GM12801 (cell line): ENCODE data around the gene BANF1.

Experiments used
- CTCF ChIP-seq: IDR thresholded peaks from one replicate; pipeline ENCODE4 v1.5.1; 2011; ENCODE audit warnings: control low read depth; ENCODE audit not compliant: insufficient read length; ENCODE audit errors: extremely low read depth

The BANF1 gene

GRCh38 chr11:65962141-65962564, 40.1 kb upstream of the BANF1 start:
- TF ChIP-seq CTCF = no peak

- TF ChIP-seq CTCF = no peak
Measured at GRCh38 chr11:65964906-65965305, 37.4 kb upstream of the BANF1 start.

GRCh38 chr11:65965986-65966762, 36.1 kb upstream of the BANF1 start:
- no peak for TF ChIP-seq CTCF

GRCh38 chr11:65967329-65967934, 34.9 kb upstream of the BANF1 start:
- no peak for TF ChIP-seq CTCF

GRCh38 chr11:65968600-65969482, 33.5 kb upstream of the BANF1 start:
- no peak for TF ChIP-seq CTCF

- TF ChIP-seq CTCF = no peak
Measured at GRCh38 chr11:65972116-65972515, 30.2 kb upstream of the BANF1 start.

- TF ChIP-seq CTCF = no peak
Measured at GRCh38 chr11:65973439-65974110, 28.7 kb upstream of the BANF1 start.
